Esophagus muscularis mucosa (tissue), 4 donors: ENCODE measurements around the gene UBE2QL1.

Source experiments
- CTCF ChIP-seq, 3 experiments: fragments of 200-600 bp in 2 of 3; fragments of 450-650 bp in 1 of 3; sonication (generic) in 2 of 3; IDR thresholded peaks; one replicate each; pipeline ENCODE4 v1.5.1; 2017 to 2019; ENCODE audit warnings: antibody characterized with exemption in 3 of 3, mild to moderate bottlenecking in 2 of 3, moderate library complexity in 1 of 3
- EP300 ChIP-seq: sonication (generic); formaldehyde crosslinking; IDR thresholded peaks from one replicate; pipeline ENCODE4 v1.6.1; 2017; ENCODE audit warnings: antibody characterized with exemption
- POLR2AphosphoS5 ChIP-seq, 2 donors: sonication (generic); formaldehyde crosslinking; IDR thresholded peaks; one replicate each; pipeline ENCODE4 v1.6.1; 2017; ENCODE audit warnings: antibody characterized with exemption in 2 of 2

DNA sequence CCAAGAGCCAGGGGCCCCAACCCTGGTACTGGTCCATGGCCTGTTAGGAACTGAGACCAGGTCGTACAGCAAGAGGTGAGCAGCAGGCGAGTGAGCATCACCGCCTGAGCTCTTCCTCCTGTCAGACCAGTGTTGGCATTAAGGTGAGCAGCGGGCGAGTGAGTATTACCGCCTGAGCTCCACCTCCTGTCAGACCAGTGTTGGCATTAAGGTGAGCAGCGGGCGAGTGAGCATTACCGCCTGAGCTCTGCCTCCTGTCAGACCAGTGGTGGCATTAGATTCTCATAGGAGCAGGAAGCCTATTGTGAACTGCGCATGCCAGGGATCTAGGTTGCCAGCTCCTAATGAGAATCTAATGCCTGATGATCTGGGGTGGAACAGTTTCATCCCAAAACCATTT lies 31.0 kb upstream of the UBE2QL1 start:
- no peak for TF ChIP-seq CTCF (IDR thresholded peaks at IDR 0.05)
- TF ChIP-seq POLR2AphosphoS5 (IDR thresholded peaks at IDR 0.05), result no peak
- no peak for TF ChIP-seq EP300
